Activated CD4-positive, alpha-beta T cell treated with anti-CD3 and anti-CD28 coated beads for 24 hours (primary cell): ENCODE measurements around the gene GBA2.

Experiments used
- DNase-seq, 2 donors: peaks; one replicate each; pipeline ENCODE4 v3.0.0-alpha.2; 2020; ENCODE audit warnings: low read depth in 2 of 2

Gene GBA2

DNA sequence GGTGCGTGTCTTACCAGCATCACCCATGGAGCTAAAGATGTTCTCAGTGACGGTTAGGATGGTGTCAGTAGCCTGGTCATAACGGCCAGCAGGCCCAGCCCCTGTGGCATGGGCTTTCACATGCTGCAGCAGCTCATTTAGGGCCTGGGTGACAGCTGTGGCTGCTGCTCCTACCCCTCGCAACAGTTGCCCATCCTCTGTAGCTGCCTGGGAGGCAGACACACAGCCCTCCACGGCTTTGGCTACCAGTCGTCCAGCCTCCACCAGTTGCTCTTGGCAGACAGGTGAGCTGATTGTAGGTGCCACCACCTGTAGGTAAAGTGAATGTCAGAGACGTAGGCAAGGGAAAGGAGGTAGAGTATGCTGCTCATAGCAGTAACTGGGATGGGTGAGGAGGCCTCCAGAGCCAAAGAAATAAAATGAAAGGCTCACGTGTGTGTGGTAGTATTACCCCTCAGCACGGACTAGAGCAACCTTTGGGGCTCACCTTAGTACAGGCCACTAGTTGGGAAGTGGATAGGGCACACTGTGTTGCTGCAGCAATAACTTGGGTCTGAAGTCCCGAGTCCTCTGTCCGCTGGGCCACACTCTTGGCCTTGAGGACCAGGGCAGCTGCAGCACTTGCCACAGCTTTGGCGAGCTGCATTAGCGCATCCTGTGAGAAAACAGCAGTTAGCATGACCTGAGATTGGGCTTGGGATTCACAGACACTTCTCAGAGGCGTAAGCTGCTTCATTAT, 31.7 kb downstream of the GBA2 start:
- no peak for DNase-seq

DNA sequence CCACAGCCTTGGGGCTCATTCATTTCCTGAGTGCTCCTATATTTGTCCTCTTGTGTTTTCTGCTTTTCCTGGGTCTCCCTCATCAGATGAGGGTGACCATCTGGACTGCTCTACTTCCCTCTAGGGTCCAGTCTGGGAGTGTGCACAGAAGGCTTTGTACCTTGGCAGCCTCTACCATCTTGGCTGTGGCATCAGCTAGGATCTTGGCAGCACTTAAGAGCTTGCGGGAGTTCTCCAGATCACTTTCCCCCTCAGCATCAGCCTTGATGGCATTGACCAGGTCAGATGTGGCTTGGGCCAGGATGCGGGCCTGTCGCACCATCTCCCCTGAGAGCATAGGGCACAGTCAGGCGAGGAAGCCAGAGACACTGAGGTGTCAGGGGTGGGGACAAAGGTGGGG, 32.8 kb downstream of the GBA2 start:
- no peak for DNase-seq

DNA sequence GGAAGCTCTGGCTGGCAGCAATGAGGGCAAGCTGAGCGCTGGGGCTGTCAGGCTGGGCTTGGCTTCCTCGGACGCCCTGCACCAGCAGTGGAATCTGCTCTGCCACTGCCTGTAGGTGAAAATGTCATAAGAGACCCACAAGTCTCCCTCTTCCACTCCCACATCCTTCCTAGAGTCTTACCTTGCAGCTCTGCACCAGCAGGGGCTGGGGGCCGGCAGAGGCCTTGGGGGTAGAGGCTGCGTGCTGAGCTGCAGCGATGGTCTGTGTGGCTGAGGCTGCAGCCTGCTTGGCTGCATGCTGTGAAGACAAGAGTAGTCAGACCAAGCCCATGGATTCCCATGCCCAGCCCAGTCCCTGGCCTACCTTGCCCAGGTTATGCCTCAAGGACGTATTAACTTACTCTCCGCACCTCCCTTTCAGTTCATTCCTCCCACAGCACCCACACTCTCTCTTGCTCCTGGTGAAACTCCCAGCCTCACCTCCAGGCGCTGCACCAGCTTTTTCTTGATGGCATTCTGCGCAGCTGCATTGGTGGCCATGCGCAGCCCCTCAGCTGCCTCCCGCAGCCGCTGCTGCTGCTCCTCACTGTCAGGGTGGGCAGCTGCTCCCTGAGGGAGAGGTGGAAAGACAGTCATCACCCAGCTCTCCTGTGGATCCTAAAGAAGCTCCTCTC, 34.3 kb downstream of the GBA2 start:
- no peak for DNase-seq

- no peak for DNase-seq
Observed at GRCh38 chr9:35714123-35714522, 34.9 kb downstream of the GBA2 start.

GRCh38 chr9:35713578-35713977, 35.5 kb downstream of the GBA2 start:
- no peak for DNase-seq

GRCh38 chr9:35712762-35713400, 36.1 kb downstream of the GBA2 start:
- DNase-seq, result no peak

DNA sequence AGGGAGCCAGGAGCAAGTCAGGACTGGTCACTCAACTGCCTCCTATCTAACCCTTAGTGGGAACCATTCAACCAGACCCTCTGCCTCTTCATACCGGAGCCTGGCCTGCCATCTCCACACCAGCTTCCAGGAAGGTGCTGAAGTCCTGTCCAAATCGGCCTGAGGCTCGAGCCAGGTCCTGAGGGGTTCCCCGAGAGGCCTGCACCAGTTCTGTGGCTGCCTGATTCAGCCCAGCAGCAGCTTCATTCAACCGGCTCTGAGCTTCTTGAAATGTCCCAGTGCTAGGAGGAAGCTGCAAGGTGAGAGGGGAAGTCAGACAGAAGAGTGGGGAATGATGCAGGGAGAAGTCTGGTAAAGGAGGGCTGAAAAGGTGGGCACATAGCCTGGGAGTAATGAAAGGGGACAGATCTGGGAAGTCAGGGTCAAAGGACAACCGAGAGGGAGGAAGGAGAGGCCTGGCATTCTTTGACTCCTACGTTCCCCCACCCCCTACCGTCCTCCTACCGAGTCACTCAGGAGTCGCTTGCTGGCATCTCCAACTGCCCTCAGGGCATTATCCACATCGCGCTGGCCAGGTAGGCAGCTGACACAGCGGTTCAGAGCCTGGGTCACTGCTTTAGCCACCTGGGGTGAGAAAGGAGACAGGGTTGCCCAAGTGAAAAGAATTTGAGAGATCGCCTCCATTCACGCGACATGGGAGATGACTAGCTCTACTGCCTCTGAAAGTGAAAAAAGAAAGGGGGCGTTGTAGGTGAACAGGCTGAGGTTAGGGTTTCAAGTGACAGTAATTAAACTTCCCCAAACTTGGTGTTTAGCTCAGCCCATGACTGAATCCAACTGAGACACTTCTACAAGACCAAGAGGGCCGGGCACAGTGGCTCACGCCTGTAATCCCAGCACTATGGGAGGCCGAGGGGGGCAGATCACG, 37.3 kb downstream of the GBA2 start:
- no peak for DNase-seq

GRCh38 chr9:35710818-35711500, 38.1 kb downstream of the GBA2 start:
- DNase-seq, result no peak

DNA sequence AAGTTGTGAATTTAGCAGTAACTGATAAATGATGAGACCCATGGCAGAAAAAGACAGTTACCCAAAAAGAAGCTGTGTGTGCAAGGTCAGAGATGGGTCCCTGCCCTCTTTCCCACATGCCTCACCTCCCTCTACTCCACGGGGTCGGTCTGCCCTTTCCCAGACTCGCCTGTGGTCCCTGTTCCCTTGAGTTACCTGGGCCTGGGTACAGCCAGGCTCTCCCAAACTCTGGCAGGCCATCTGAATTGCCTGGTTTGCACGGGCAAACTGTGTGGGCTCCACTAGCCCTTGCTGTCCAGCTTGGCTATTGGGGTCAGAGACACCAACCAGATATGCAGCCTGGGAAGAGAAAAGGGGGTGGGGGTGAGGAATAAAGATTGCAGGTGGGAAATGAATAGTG, 40.9 kb downstream of the GBA2 start:
- no peak for DNase-seq

GRCh38 chr9:35706951-35707350, 42.1 kb downstream of the GBA2 start:
- no peak for DNase-seq

DNA sequence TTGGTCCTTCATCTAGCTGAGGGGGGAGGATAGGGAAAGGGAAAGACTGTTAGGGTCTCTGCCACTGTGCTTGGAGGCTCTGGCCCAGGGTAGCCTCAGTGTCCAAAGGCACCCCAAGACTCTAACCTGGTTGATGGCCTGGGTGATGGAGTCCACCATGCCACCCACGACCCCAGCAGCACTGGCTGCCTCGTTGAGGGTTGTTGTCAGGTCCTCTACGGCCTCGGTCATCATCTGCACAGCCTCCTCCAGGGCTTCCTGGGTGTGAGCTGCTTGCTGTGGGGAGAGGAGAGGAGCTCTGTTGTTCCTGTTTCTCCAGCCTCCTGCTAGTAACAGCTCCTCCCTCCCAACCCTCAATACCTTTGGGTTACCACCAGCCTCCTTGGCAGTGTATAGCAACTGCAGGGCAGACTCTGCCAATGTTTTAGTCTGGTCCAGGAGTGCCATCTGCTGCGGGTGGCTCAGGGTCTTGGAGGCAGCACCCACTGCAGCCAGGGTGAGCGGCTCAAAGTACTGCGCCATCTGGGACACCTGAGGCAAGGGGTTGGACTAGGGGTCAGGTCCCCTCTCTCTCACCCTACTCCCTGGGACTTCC, 43.1 kb downstream of the GBA2 start:
- DNase-seq, result no peak

- no peak for DNase-seq
Observed at GRCh38 chr9:35705372-35705771, 43.7 kb downstream of the GBA2 start.

GRCh38 chr9:35703906-35704672, 44.9 kb downstream of the GBA2 start:
- no peak for DNase-seq

DNA sequence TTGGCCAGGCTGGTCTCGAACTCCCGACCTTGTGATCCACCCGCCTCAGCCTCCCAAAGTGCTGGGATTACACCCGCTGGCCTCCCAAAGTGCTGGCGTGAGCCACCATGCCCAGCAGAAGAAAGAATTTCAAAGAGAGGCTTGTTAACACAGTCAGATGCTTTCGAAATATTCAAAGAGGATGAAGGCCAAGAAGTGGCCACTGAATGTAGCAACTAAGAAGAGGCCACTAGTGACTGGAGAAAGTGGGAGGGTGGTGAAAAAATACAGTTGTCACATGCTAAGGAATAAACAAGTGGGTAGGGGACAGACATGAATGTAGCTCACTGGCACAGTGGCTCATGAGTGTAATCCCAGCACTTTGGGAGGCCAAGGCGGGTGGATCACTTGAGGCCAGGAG, 46.3 kb downstream of the GBA2 start:
- no peak for DNase-seq

DNA sequence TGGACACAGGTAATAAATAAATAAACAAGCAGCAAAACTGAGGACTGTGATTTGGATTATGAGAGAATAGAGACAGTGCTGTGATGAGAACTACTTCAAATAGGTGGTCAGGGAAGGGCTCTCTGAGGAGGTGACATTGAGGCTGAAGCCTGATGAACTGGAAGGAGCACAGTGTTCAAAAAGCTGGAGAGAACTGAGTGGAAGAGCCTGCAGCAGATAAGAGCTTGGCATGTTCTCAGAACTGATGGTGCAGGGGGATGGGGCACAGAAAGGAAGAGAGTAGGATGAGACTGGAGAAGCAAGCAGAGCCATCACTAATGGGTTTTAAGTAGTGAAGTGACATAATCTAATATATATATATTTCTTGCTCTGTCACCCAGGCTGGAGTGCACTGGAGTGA, 48.1 kb downstream of the GBA2 start:
- DNase-seq, result no peak

DNA sequence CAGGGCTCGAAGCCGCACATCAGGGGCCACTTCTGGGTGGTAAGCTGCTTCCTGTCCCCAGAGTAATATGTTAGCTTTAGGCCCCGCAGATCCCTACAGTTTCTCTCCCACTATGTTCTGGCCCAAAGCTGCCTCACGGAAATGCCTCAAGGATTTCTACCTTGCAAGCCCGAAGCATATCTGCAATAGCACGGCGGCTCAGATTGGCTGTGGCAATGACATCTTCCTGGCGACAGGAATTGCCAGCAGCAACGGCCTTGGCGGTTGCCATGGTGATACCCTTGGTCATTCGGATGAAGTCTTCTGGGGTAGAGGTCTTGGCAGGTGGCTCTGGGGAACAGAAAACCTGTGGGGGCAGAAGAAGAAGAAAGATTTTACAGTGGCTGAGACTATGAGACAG, 49.0 kb downstream of the GBA2 start:
- no peak for DNase-seq

- DNase-seq, result no peak
Observed at GRCh38 chr9:35698231-35698630, 50.8 kb downstream of the GBA2 start.

DNA sequence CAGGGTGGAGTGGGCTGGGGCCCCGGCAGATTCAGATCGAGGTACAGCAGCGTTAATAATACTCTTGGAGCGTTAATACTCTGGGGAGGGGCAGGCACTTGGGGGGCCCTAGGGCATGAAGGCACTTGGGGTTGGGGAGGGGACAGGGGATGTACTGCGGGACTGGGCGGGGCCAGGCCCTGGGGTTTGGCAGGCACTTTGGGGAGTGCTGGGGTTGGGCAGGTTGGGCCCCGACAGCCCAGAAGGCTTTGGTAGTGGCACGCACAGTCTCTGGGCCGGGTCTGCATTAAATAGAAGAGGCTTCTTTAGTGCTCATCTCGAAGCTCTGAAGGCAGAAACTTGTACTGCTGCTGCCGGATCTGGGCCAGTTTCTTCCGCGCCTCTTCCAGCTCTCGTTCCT, 51.5 kb downstream of the GBA2 start:
- no peak for DNase-seq

DNA sequence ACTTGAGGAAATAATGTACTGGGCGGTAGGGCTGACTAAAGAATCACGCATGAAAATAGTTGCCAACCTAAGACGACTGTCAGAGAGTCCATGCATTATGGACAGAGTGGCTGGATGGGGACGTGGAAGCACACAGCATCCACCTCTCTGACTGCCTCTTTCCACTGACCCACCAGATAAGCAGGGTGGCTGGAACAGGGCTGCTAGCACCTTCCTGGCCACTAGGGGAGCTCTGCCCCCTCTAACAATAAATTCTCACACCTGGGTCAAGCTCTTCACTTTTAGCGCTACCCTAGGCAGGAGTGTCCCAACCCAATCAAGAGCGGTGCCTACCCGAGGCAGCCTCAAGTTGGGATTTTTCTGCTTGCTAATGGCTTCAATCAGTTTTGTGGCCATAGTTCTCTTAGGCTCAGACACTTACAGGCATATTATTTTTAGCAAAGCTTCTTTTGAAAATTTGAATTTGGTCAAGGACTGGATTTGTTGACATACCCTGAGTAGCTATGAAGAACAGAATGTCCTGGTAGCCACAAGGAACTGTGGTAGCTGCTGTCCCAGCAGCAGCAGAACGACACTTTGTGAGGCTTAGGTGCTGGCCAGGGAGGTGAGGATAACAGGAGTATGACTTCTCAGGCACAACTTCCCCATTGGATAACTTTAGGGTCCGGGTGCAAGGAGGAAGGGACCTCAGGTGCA, 52.4 kb downstream of the GBA2 start:
- peak; percentile 21 to 36 for DNase-seq

- no peak for DNase-seq
Observed at GRCh38 chr9:35695943-35696401, 53.1 kb downstream of the GBA2 start.
